K562 (cell line): ENCODE results near the gene OR8S1. TPM values are rescaled to one million over a fixed set of nuclear protein-coding genes. Genes with fewer than 3 reads are reported as not detected.

ENCODE experiments used
- ZBTB40 ChIP-seq, 2 experiments: fragments of 450-650 bp in 1 of 2; sonication (generic) in 1 of 2; formaldehyde crosslinking in 1 of 2; IDR thresholded peaks; 2 replicates each; pipeline versions ENCODE4 v1.7.1 to v1.9.0; 2016 to 2022; ENCODE audit warnings: inconsistent platforms in 1 of 2, mild to moderate bottlenecking in 1 of 2, missing genetic modification reagents in 1 of 2
- polyA plus RNA-seq, 8 experiments: library from polyadenylated mRNA; depleted of rRNA in 4 of 8; stranded (reverse) in 5 of 8; unstranded in 3 of 8; fragments of >200 nt; fragmentation: Nextera tagmentation in 2 of 8; fragmentation: Illumina TruSeq in 1 of 8; extraction: Ambion mirVana in 2 of 8; extraction: Trizol in 1 of 8; gene quantifications; 2 replicates each; pipeline versions ENCODE4 v1.2.1 to v1.2.3, GENCODE V29; 2011 to 2014; ENCODE audit warnings: inconsistent platforms in 1 of 8, missing spikeins in 1 of 8
- total RNA-seq, 7 experiments: library from RNA; depleted of rRNA in 6 of 7; stranded (reverse); fragments of >200 nt in 6 of 7; fragmentation: Illumina TruSeq in 2 of 7; extraction: Trizol in 2 of 7; gene quantifications; 2 replicates each; pipeline versions ENCODE4 v1.2.1 to v1.2.3, GENCODE V29; 2011 to 2021; ENCODE audit warnings: low replicate concordance in 1 of 7

The OR8S1 gene
- total and polyA plus RNA-seq, 9 of the 15 experiments (the other 6 are each of a cell fraction or from before 2014, with no cell fraction given) = not detected

- TF ChIP-seq ZBTB40 (IDR thresholded peaks at IDR 0.05) (no peak), ZBTB40 (CRISPR knock-in tag; IDR thresholded peaks at IDR 0.05) (no peak)
- TF ChIP-seq, all 486 proteins: peak for 0
Observed at GRCh38 chr12:48486679-48487078, 38.8 kb upstream of the OR8S1 start (continued).
